IMR-90 (cell line): ENCODE data around the gene CEP70. TPM values are rescaled to one million over a fixed set of nuclear protein-coding genes. Genes with fewer than 3 reads are reported as not detected.

Source experiments
- ATAC-seq: fragments of 200-7000 bp; cut with Tn5 transposase; 2 replicates; pipeline ENCODE4 v1.9.1; 2020; ENCODE audit warnings: low read depth, mild to moderate bottlenecking, moderate library complexity
- BruUV-seq: library from RNA; stranded (reverse); fragments of 400-500 nt; replicated peaks from 2 replicates; lab custom pipeline; 2021; lab: Mats Ljungman, UMichigan
- CTCF ChIA-PET: fragments of 300-600 bp; formaldehyde crosslinking; extraction: SDS; loops from one replicate; lab custom pipeline; 2021; ENCODE audit warnings: antibody characterized with exemption; lab: Yijun Ruan, JAX
- POLR2A ChIA-PET: fragments of 300-600 bp; sonication (Branson Sonifier 250); formaldehyde crosslinking; loops from one replicate; lab custom pipeline; 2022; ENCODE audit warnings: antibody characterized with exemption; ENCODE audit not compliant: unreplicated experiment; lab: Charles Lee
- DNase-seq: peaks from one replicate; pipeline ENCODE4 v3.0.0; 2013
- H2AFZ ChIP-seq: replicated peaks from 2 replicates; pipeline ENCODE3; 2013; ENCODE audit warnings: low read length, mild to moderate bottlenecking; ENCODE audit not compliant: poor library complexity
- H2AK5ac ChIP-seq: 2 replicates; pipeline ENCODE4 v1.6.1; 2013; ENCODE audit warnings: low read depth, low read length, inconsistent platforms
- H2AK9ac ChIP-seq: replicated peaks from 2 replicates; pipeline ENCODE3; 2013; ENCODE audit warnings: mild to moderate bottlenecking, low read depth, low read length, moderate library complexity; ENCODE audit not compliant: poor library complexity
- H2BK120ac ChIP-seq: 2 replicates; pipeline ENCODE4 v1.6.1; 2013; ENCODE audit warnings: low read depth, low read length, inconsistent platforms
- H2BK15ac ChIP-seq: 3 replicates; pipeline ENCODE4 v1.6.1; 2013; ENCODE audit warnings: low read depth, low read length, inconsistent platforms
- H2BK20ac ChIP-seq: 2 replicates; pipeline ENCODE4 v1.6.1; 2013; ENCODE audit warnings: low read depth, mild to moderate bottlenecking, inconsistent platforms, low read length, moderate library complexity
- H2BK5ac ChIP-seq: 2 replicates; pipeline ENCODE4 v1.6.1; 2013; ENCODE audit warnings: mild to moderate bottlenecking, low read depth, low read length, inconsistent platforms; ENCODE audit not compliant: poor library complexity, severe bottlenecking
- H3K14ac ChIP-seq: replicated peaks from 2 replicates; pipeline ENCODE4 v1.6.1; 2013; ENCODE audit warnings: low read depth, low read length, inconsistent platforms
- H3K18ac ChIP-seq: 2 replicates; pipeline ENCODE4 v1.6.1; 2013; ENCODE audit warnings: low read depth, low read length, control low read depth
- H3K23ac ChIP-seq: 2 replicates; pipeline ENCODE4 v1.6.1; 2013; ENCODE audit warnings: low read depth, low read length, inconsistent platforms
- H3K27ac ChIP-seq: 2 replicates; pipeline ENCODE4 v1.5.1; 2013; ENCODE audit warnings: mild to moderate bottlenecking, control low read depth, low read length; ENCODE audit not compliant: insufficient read depth
- H3K27me3 ChIP-seq: 2 replicates; pipeline ENCODE4 v1.6.1; 2013; ENCODE audit warnings: low read length; ENCODE audit not compliant: control insufficient read depth, insufficient read depth
- H3K36me3 ChIP-seq: 2 replicates; pipeline ENCODE4 v1.6.1; 2013; ENCODE audit warnings: low read length, mixed read lengths; ENCODE audit not compliant: control insufficient read depth, insufficient read depth
- H3K4ac ChIP-seq: 2 replicates; pipeline ENCODE4 v1.6.1; 2013; ENCODE audit warnings: low read depth, low read length, inconsistent platforms
- H3K4me1 ChIP-seq: 2 replicates; pipeline ENCODE4 v1.6.1; 2013; ENCODE audit warnings: low read length, mixed read lengths; ENCODE audit not compliant: control insufficient read depth, insufficient read depth
- H3K4me2 ChIP-seq: 2 replicates; pipeline ENCODE4 v1.6.1; 2013; ENCODE audit warnings: low read depth, mild to moderate bottlenecking, control low read depth, low read length, moderate library complexity
- H3K4me3 ChIP-seq: 2 replicates; pipeline ENCODE4 v1.5.1; 2013; ENCODE audit warnings: low read depth, mild to moderate bottlenecking, control low read depth, low read length, moderate library complexity; ENCODE audit not compliant: insufficient read depth
- H3K56ac ChIP-seq: 2 replicates; pipeline ENCODE4 v1.6.1; 2013; ENCODE audit warnings: low read length, inconsistent platforms; ENCODE audit not compliant: insufficient read depth; ENCODE audit errors: extremely low read depth
- H3K79me1 ChIP-seq, 2 experiments: 2 replicates each; pipeline ENCODE4 v1.6.1; 2013; ENCODE audit warnings: low read length in 2 of 2, inconsistent platforms in 1 of 2, low read depth in 1 of 2
- H3K9ac ChIP-seq: 2 replicates; pipeline ENCODE4 v1.6.1; 2013; ENCODE audit warnings: low read depth, low read length, control low read depth
- H3K9me1 ChIP-seq: 2 replicates; pipeline ENCODE4 v1.6.1; 2013; ENCODE audit warnings: low read length, inconsistent platforms; ENCODE audit not compliant: insufficient read depth
- H3K9me3 ChIP-seq: 2 replicates; pipeline ENCODE4 v1.6.1; 2013; ENCODE audit warnings: low read length; ENCODE audit not compliant: control insufficient read depth, insufficient read depth
- H4K20me1 ChIP-seq: 2 replicates; pipeline ENCODE4 v1.6.1; 2013; ENCODE audit warnings: low read length, inconsistent platforms; ENCODE audit not compliant: insufficient read depth
- H4K5ac ChIP-seq: 2 replicates; pipeline ENCODE4 v1.6.1; 2013; ENCODE audit warnings: mild to moderate bottlenecking, low read depth, low read length, control low read depth
- H4K8ac ChIP-seq, 2 experiments: 2 replicates each; pipeline ENCODE4 v1.6.1; 2013; ENCODE audit warnings: low read depth in 2 of 2, low read length in 2 of 2, control low read depth in 1 of 2, inconsistent platforms in 1 of 2
- H4K91ac ChIP-seq: 2 replicates; pipeline ENCODE4 v1.6.1; 2013; ENCODE audit warnings: low read depth, low read length, inconsistent platforms; ENCODE audit not compliant: insufficient read depth
- BHLHE40 ChIP-seq: fragments of 150-350 bp; IDR thresholded peaks from 2 replicates; pipeline ENCODE4 v1.6.1; 2016; ENCODE audit warnings: mild to moderate bottlenecking, low read depth, low read length
- CEBPB ChIP-seq: IDR thresholded peaks from 2 replicates; pipeline ENCODE4 v1.6.1; 2012; ENCODE audit warnings: low read depth, low read length, improper control_type of control experiment
- CHD1 ChIP-seq: IDR thresholded peaks from 2 replicates; pipeline ENCODE4 v1.6.1; 2012; ENCODE audit warnings: low read depth, low read length, improper control_type of control experiment
- ELK1 ChIP-seq: fragments of 150-350 bp; IDR thresholded peaks from 2 replicates; pipeline ENCODE4 v1.6.1; 2016; ENCODE audit warnings: low read depth, mild to moderate bottlenecking, low read length, moderate library complexity, borderline replicate concordance
- FOS ChIP-seq: fragments of 150-350 bp; IDR thresholded peaks from 2 replicates; pipeline ENCODE4 v1.6.1; 2016; ENCODE audit warnings: low read depth, low read length
- MAFK ChIP-seq: IDR thresholded peaks from 2 replicates; pipeline ENCODE4 v1.6.1; 2012; ENCODE audit warnings: low read depth, low read length, improper control_type of control experiment
- MAZ ChIP-seq: IDR thresholded peaks from 2 replicates; pipeline ENCODE4 v1.6.1; 2012; ENCODE audit warnings: low read depth, mild to moderate bottlenecking, low read length, improper control_type of control experiment, moderate library complexity, borderline replicate concordance
- NFE2L2 ChIP-seq: fragments of 150-350 bp; IDR thresholded peaks from 2 replicates; pipeline ENCODE4 v1.6.1; 2016; ENCODE audit warnings: low read depth, mild to moderate bottlenecking, low read length
- POLR2A ChIP-seq: IDR thresholded peaks from 2 replicates; pipeline ENCODE4 v1.6.1; 2012; ENCODE audit warnings: mild to moderate bottlenecking, low read depth, low read length
- RCOR1 ChIP-seq: IDR thresholded peaks from 2 replicates; pipeline ENCODE4 v1.6.1; 2012; ENCODE audit warnings: mild to moderate bottlenecking, low read length, improper control_type of control experiment; ENCODE audit not compliant: insufficient replicate concordance
- SMC3 ChIP-seq: fragments of 150-350 bp; IDR thresholded peaks from 2 replicates; pipeline ENCODE4 v1.6.1; 2016; ENCODE audit warnings: low read depth, mild to moderate bottlenecking, antibody characterized with exemption, low read length, moderate library complexity
- USF2 ChIP-seq: fragments of 150-350 bp; IDR thresholded peaks from 2 replicates; pipeline ENCODE4 v1.6.1; 2017; ENCODE audit warnings: mild to moderate bottlenecking, antibody characterized with exemption, low read length, low read depth
- WGBS, 2 experiments: methylation state at CpG; one replicate each; pipeline versions ENCODE4 v1.1.5 to v1.1.7; 2013; ENCODE audit warnings: missing lambda C conversion rate in 2 of 2; ENCODE audit not compliant: insufficient read length in 1 of 2; ENCODE audit errors: extremely low coverage in 2 of 2; 5-methylcytosine and 5-hydroxymethylcytosine counted together
- dilution Hi-C: fragments of 300-500 bp; cut with HindIII; formaldehyde crosslinking; loops from one replicate; pipeline ENCODE4 v1.14.3; 2018; ENCODE audit warnings: low sequenced_read_pairs; ENCODE audit not compliant: unreplicated experiment
- in situ Hi-C: fragments of 300-500 bp; cut with MboI; formaldehyde crosslinking; loops from 3 replicates; pipeline ENCODE4 v1.14.3; 2019; ENCODE audit warnings: low sequenced_read_pairs, inconsistent platforms, mixed read lengths
- intact Hi-C: fragments of 100-400 bp; cut with micrococcal nuclease; formaldehyde crosslinking; loops from 2 replicates; pipeline ENCODE4 v1.10.0; 2022
- polyA plus RNA-seq, 3 experiments: library from polyadenylated mRNA; depleted of rRNA; stranded (reverse); fragments of >200 nt; gene quantifications; 2 replicates each; pipeline ENCODE4 v1.2.3, GENCODE V29; 2012; ENCODE audit warnings: low replicate concordance in 1 of 3
- total RNA-seq: library from RNA; depleted of rRNA; stranded (reverse); fragments of >200 nt; gene quantifications from 2 replicates; pipeline ENCODE4 v1.2.3, GENCODE V29; 2012
- TF ChIP-seq, protein P1 (sequence below): conservative IDR thresholded peaks from 2 replicates; pipeline ENCODE4 v1.5.1; 2012; ENCODE audit warnings: mild to moderate bottlenecking, low read depth, low read length, improper control_type of control experiment

CEP70 gene
- total and polyA plus RNA-seq, 2 of the 4 experiments (the other 2 are of a cell fraction), result 4.6 to 11.1 TPM

DNA sequence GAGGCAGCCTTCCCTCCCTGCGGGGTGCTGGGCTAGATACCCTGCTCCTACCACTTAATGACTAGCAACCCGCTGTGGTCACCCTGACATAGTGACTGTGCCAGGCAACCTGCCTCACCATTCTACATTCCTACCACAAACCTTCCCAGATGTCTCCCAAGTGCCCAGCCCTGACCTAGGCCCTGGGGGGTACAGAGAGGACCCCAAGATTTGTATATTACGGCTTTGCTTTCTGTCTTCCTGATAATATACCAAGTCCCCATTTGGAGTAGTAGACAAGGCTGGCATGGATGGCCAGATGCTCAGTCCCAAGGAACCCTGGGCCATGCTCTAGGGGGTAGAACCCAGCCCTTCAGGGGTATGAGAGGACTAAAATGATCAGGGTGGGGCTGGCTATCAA, 128.6 kb downstream of the CEP70 start:
- H4K5ac ChIP-seq, result no peak overlapping the region
- intact Hi-C loops (no loop called here), in situ Hi-C loops (no loop called here), dilution Hi-C loops (no loop called here)
- no peak overlapping the region for H2BK15ac ChIP-seq
- ATAC-seq (no peak), DNase-seq (no peak)
- CTCF ChIA-PET, result no interaction called here
- H2BK20ac ChIP-seq, result no peak overlapping the region
- H2BK120ac ChIP-seq, result no peak overlapping the region
- no peaks in the 10 kb centered on the region for H3K79me1 ChIP-seq
- WGBS, 2 experiments, result no CpG with 5 or more reads among the region's 3 CpGs
- no peak overlapping the region for H4K8ac ChIP-seq
- H3K56ac ChIP-seq, result no peak overlapping the region
- POLR2A ChIA-PET, result no interaction called here
- no peak overlapping the region for H3K14ac ChIP-seq
- no peaks in the 10 kb centered on the region for H3K9me3 ChIP-seq
- no peaks in the 10 kb centered on the region for H3K36me3 ChIP-seq
- H3K4me2 ChIP-seq, result no peak overlapping the region
- H2AK5ac ChIP-seq, result no peak overlapping the region
- H3K4ac ChIP-seq, result no peak overlapping the region
- peaks cover 13% of the 10 kb centered on the region for H3K27me3 ChIP-seq
- no TSS peak for BruUV-seq
- no peak overlapping the region for H4K91ac ChIP-seq
- H2BK5ac ChIP-seq, result no peak overlapping the region
- no peak overlapping the region for H2AK9ac ChIP-seq
- no peak overlapping the region for H3K18ac ChIP-seq
- H3K9ac ChIP-seq, result no peak overlapping the region
- no peak overlapping the region for H3K27ac ChIP-seq
- no peak overlapping the region for H3K4me3 ChIP-seq
- H3K4me1 ChIP-seq, result no peaks in the 10 kb centered on the region
- H2AFZ ChIP-seq, result no peak overlapping the region
- H4K20me1 ChIP-seq, result no peaks in the 10 kb centered on the region
- TF ChIP-seq FOS, result no peak
- TF ChIP-seq MAFK, result no peak
- no peak for TF ChIP-seq USF2
- TF ChIP-seq SMC3, result no peak
- TF ChIP-seq, protein P1, sequence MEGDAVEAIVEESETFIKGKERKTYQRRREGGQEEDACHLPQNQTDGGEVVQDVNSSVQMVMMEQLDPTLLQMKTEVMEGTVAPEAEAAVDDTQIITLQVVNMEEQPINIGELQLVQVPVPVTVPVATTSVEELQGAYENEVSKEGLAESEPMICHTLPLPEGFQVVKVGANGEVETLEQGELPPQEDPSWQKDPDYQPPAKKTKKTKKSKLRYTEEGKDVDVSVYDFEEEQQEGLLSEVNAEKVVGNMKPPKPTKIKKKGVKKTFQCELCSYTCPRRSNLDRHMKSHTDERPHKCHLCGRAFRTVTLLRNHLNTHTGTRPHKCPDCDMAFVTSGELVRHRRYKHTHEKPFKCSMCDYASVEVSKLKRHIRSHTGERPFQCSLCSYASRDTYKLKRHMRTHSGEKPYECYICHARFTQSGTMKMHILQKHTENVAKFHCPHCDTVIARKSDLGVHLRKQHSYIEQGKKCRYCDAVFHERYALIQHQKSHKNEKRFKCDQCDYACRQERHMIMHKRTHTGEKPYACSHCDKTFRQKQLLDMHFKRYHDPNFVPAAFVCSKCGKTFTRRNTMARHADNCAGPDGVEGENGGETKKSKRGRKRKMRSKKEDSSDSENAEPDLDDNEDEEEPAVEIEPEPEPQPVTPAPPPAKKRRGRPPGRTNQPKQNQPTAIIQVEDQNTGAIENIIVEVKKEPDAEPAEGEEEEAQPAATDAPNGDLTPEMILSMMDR, result no peak
- no peak for TF ChIP-seq POLR2A
- TF ChIP-seq NFE2L2, result no peak
- TF ChIP-seq RCOR1, result no peak
- TF ChIP-seq CHD1, result no peak
- TF ChIP-seq ELK1, result no peak
- TF ChIP-seq CEBPB, result no peak
- TF ChIP-seq MAZ, result no peak
- TF ChIP-seq BHLHE40, result no peak
- no peaks in the 10 kb centered on the region for H3K9me1 ChIP-seq
- no peak overlapping the region for H3K23ac ChIP-seq
